Esophagus squamous epithelium (tissue), 4 donors: ENCODE measurements around the gene RGS9.

Experiments used
- CTCF ChIP-seq, 6 experiments: fragments of 450-650 bp in 4 of 6; fragments of 200-600 bp in 2 of 6; sonication (generic) in 2 of 6; IDR thresholded peaks; one replicate each; pipeline ENCODE4 v1.5.1; 2016 to 2019; ENCODE audit warnings: antibody characterized with exemption in 6 of 6, mild to moderate bottlenecking in 4 of 6, moderate library complexity in 4 of 6
- POLR2A ChIP-seq, 4 donors: fragments of 450-650 bp; IDR thresholded peaks; one replicate each; pipeline ENCODE4 v1.6.1; 2017; ENCODE audit warnings: antibody characterized with exemption in 4 of 4, mild to moderate bottlenecking in 4 of 4, moderate library complexity in 3 of 4

GRCh38 chr17:65184235-65184959 is 47.2 kb downstream of the RGS9 start:
- TF ChIP-seq CTCF (IDR thresholded peaks at IDR 0.05) (no peak), POLR2A (IDR thresholded peaks at IDR 0.05) (no peak)
